Vagina (tissue), 2 donors: ENCODE results near the gene USH1C. TPM values are rescaled to one million over a fixed set of nuclear protein-coding genes. Genes with fewer than 3 reads are reported as not detected.

ENCODE experiments used
- DNase-seq, 2 donors: peaks; one replicate each; pipeline ENCODE4 v3.0.0-alpha.2; 2017; ENCODE audit errors: extremely low spot score in 2 of 2
- H3K27ac ChIP-seq: fragments of 200-600 bp; sonication (generic); one replicate; pipeline ENCODE4 v1.5.1; 2019
- H3K27me3 ChIP-seq: fragments of 200-600 bp; sonication (generic); one replicate; pipeline ENCODE4 v1.5.1; 2019
- H3K36me3 ChIP-seq, 2 donors: fragments of 200-600 bp; sonication (generic); one replicate each; pipeline ENCODE4 v1.5.1; 2017 to 2019
- H3K4me1 ChIP-seq: fragments of 200-600 bp; sonication (generic); one replicate; pipeline ENCODE4 v1.5.1; 2019
- H3K4me3 ChIP-seq, 2 donors: fragments of 200-600 bp; sonication (generic); 1 replicate in 1 of 2; 2 replicates in 1 of 2; pipeline ENCODE4 v1.5.1; 2016 to 2019
- H3K9me3 ChIP-seq: fragments of 200-600 bp; sonication (generic); one replicate; pipeline ENCODE4 v1.5.1; 2019
- CTCF ChIP-seq, 3 experiments: fragments of 450-650 bp in 2 of 3; fragments of 200-600 bp in 1 of 3; sonication (generic) in 1 of 3; IDR thresholded peaks; one replicate each; pipeline ENCODE4 v1.5.1; 2017 to 2019; ENCODE audit warnings: antibody characterized with exemption in 3 of 3, mild to moderate bottlenecking in 2 of 3, moderate library complexity in 2 of 3
- POLR2A ChIP-seq, 2 donors: fragments of 450-650 bp; IDR thresholded peaks; one replicate each; pipeline ENCODE4 v1.6.1; 2017; ENCODE audit warnings: antibody characterized with exemption in 2 of 2, mild to moderate bottlenecking in 2 of 2, moderate library complexity in 2 of 2
- POLR2AphosphoS5 ChIP-seq, 2 donors: sonication (generic); formaldehyde crosslinking; IDR thresholded peaks; one replicate each; pipeline ENCODE4 v1.9.0; 2017; ENCODE audit warnings: antibody characterized with exemption in 2 of 2, mild to moderate bottlenecking in 2 of 2, low read depth in 1 of 2; ENCODE audit not compliant: insufficient read depth in 1 of 2
- intact Hi-C: fragments of 100-400 bp; cut with DNase I; formaldehyde crosslinking; loops from one replicate; pipeline ENCODE4 v1.15.1; 2023
- total RNA-seq: library from RNA; depleted of rRNA; stranded (reverse); fragments of >200 nt; gene quantifications from one replicate; pipeline ENCODE4 v1.2.3, GENCODE V29; 2016

The USH1C gene
- total RNA-seq, 1 donor from 2014 or later: not detected

- intact Hi-C loops: no loop called here
- DNase-seq: no peak
- Histone ChIP-seq H3K27ac (no peak overlapping the region), H3K4me3 (no peak overlapping the region), H3K4me1 (no peaks in the 10 kb centered on the region), H3K36me3 (no peaks in the 10 kb centered on the region), H3K9me3 (no peaks in the 10 kb centered on the region), H3K27me3 (no peaks in the 10 kb centered on the region)
- TF ChIP-seq POLR2A (IDR thresholded peaks at IDR 0.05) (no peak), POLR2AphosphoS5 (IDR thresholded peaks at IDR 0.05; ENCODE audit: insufficient read depth in 1 of 2, low read depth in 1 of 2) (no peak), CTCF (IDR thresholded peaks at IDR 0.05) (no peak)
Measured at GRCh38 chr11:17473071-17473744, 71.0 kb downstream of the USH1C start.

GRCh38 chr11:17472467-17472866 lies 71.7 kb downstream of the USH1C start:
- Histone ChIP-seq H3K27me3 (no peaks in the 10 kb centered on the region), H3K27ac (no peak overlapping the region), H3K4me3 (no peak overlapping the region), H3K4me1 (no peaks in the 10 kb centered on the region), H3K9me3 (no peaks in the 10 kb centered on the region), H3K36me3 (no peaks in the 10 kb centered on the region)
- no peak for DNase-seq
- intact Hi-C loops: no loop called here
- no peak for TF ChIP-seq POLR2A (IDR thresholded peaks at IDR 0.05)
- no peak for TF ChIP-seq CTCF (IDR thresholded peaks at IDR 0.05)
- no peak for TF ChIP-seq POLR2AphosphoS5 (IDR thresholded peaks at IDR 0.05; ENCODE audit: insufficient read depth in 1 of 2, low read depth in 1 of 2)

- no peaks in the 10 kb centered on the region for H3K4me1 ChIP-seq
- DNase-seq: no peak
- H3K9me3 ChIP-seq: no peaks in the 10 kb centered on the region
- no peaks in the 10 kb centered on the region for H3K36me3 ChIP-seq
- no peak for TF ChIP-seq CTCF (IDR thresholded peaks at IDR 0.05)
- no peak overlapping the region for H3K4me3 ChIP-seq
- intact Hi-C loops: no loop called here
- H3K27me3 ChIP-seq: no peaks in the 10 kb centered on the region
- H3K27ac ChIP-seq: no peak overlapping the region
Measured at GRCh38 chr11:17471501-17471900, 72.7 kb downstream of the USH1C start.

- no peak for TF ChIP-seq POLR2A (IDR thresholded peaks at IDR 0.05)
- no peaks in the 10 kb centered on the region for H3K27me3 ChIP-seq
- no peak for DNase-seq
- no peak overlapping the region for H3K27ac ChIP-seq
- no peak overlapping the region for H3K4me3 ChIP-seq
- H3K9me3 ChIP-seq: no peaks in the 10 kb centered on the region
- no peaks in the 10 kb centered on the region for H3K36me3 ChIP-seq
- no peaks in the 10 kb centered on the region for H3K4me1 ChIP-seq
- intact Hi-C loops: no loop called here
Measured at GRCh38 chr11:17469998-17470397, 74.2 kb downstream of the USH1C start.

- no peak for TF ChIP-seq POLR2AphosphoS5 (IDR thresholded peaks at IDR 0.05; ENCODE audit: insufficient read depth in 1 of 2, low read depth in 1 of 2)
- no peak for TF ChIP-seq CTCF (IDR thresholded peaks at IDR 0.05)
- TF ChIP-seq POLR2A (IDR thresholded peaks at IDR 0.05): no peak
- no peak for DNase-seq
- Histone ChIP-seq H3K36me3 (no peaks in the 10 kb centered on the region), H3K4me3 (no peak overlapping the region), H3K9me3 (no peaks in the 10 kb centered on the region), H3K27ac (no peak overlapping the region), H3K27me3 (no peaks in the 10 kb centered on the region), H3K4me1 (no peaks in the 10 kb centered on the region)
- intact Hi-C loops: no loop called here
Measured at GRCh38 chr11:17468122-17468521, 76.1 kb downstream of the USH1C start.
